Endothelial cell of umbilical vein (primary cell): ENCODE data around the gene HOXA10. TPM values are rescaled to one million over a fixed set of nuclear protein-coding genes. Genes with fewer than 3 reads are reported as not detected.

Experiments used
- BruUV-seq: library from RNA; stranded (reverse); fragments of 400-500 nt; replicated peaks from 2 replicates; lab custom pipeline; 2021; lab: Mats Ljungman, UMichigan
- CTCF ChIA-PET: fragments of 300-600, 350-600 bp; sonication (Branson Sonifier 250); formaldehyde crosslinking; loops from one replicate; lab custom pipeline; 2021; ENCODE audit warnings: antibody characterized with exemption, inconsistent platforms; lab: Charles Lee
- POLR2A ChIA-PET: fragments of 300-600, 350-600 bp; sonication (Branson Sonifier 250); formaldehyde crosslinking; loops from one replicate; lab custom pipeline; 2021; ENCODE audit warnings: antibody characterized with exemption, inconsistent platforms; lab: Charles Lee
- DNase-seq: peaks from one replicate; pipeline ENCODE4 v3.0.0-alpha.2; 2011; ENCODE audit warnings: low read depth, low spot score
- FAIRE-seq: peaks from 2 replicates; lab custom pipeline; 2011; peaks lifted over from hg19 to GRCh38; lab: Jason Lieb, UNC
- H2AFZ ChIP-seq: 2 replicates; pipeline ENCODE4 v1.6.0; 2012; ENCODE audit warnings: low read depth, low read length, control low read depth, inconsistent platforms
- H3K27ac ChIP-seq: 2 replicates; pipeline ENCODE4 v1.5.1; 2011; ENCODE audit warnings: low read depth, mild to moderate bottlenecking, control low read depth, low read length, moderate library complexity; ENCODE audit not compliant: insufficient read depth
- H3K27me3 ChIP-seq, 2 experiments: 2 replicates each; pipeline versions ENCODE4 v1.6.0 to v1.6.1; 2011; ENCODE audit warnings: low read length in 2 of 2, mixed read lengths in 1 of 2; ENCODE audit not compliant: control insufficient read depth in 2 of 2, insufficient read depth in 2 of 2
- H3K36me3 ChIP-seq, 2 experiments: 2 replicates in 1 of 2; 3 replicates in 1 of 2; pipeline ENCODE4 v1.5.1; 2011; ENCODE audit warnings: low read length in 2 of 2, mild to moderate bottlenecking in 1 of 2, moderate library complexity in 1 of 2; ENCODE audit not compliant: control insufficient read depth in 2 of 2, insufficient read depth in 2 of 2; ENCODE audit errors: extremely low read depth in 1 of 2
- H3K4me1 ChIP-seq: 3 replicates; pipeline ENCODE4 v1.5.1; 2011; ENCODE audit warnings: mild to moderate bottlenecking, low read length; ENCODE audit not compliant: control insufficient read depth, insufficient read depth; ENCODE audit errors: extremely low read depth
- H3K4me2 ChIP-seq: 2 replicates; pipeline ENCODE4 v1.6.1; 2011; ENCODE audit warnings: low read length, control low read depth, mixed read lengths; ENCODE audit not compliant: insufficient read depth
- H3K4me3 ChIP-seq, 3 experiments: fragments of 200-600 bp in 1 of 3; sonication (generic), shearing (Covaris generic) in 1 of 3; replicated peaks in 1 of 3; 2 replicates each; pipeline ENCODE4 v1.5.1; 2011 to 2016; ENCODE audit warnings: control low read depth in 3 of 3, low read length in 3 of 3, mild to moderate bottlenecking in 2 of 3, inconsistent platforms in 1 of 3, low read depth in 1 of 3, moderate library complexity in 1 of 3; ENCODE audit not compliant: insufficient read depth in 1 of 3
- H3K79me2 ChIP-seq: 2 replicates; pipeline ENCODE4 v1.6.0; 2012; ENCODE audit warnings: low read length, inconsistent platforms; ENCODE audit not compliant: control insufficient read depth, insufficient read depth
- H3K9ac ChIP-seq: replicated peaks from 2 replicates; pipeline ENCODE3; 2011; ENCODE audit warnings: low read length, control low read depth; ENCODE audit not compliant: insufficient read depth; ENCODE audit errors: extremely low read depth
- H3K9me1 ChIP-seq: replicated peaks from 3 replicates; pipeline ENCODE4 v1.6.0; 2011; ENCODE audit warnings: mild to moderate bottlenecking, low read length; ENCODE audit not compliant: control insufficient read depth, insufficient read depth; ENCODE audit errors: extremely low read depth
- H3K9me3 ChIP-seq: replicated peaks from 2 replicates; pipeline ENCODE4 v1.5.1; 2012; ENCODE audit warnings: low read length, inconsistent platforms; ENCODE audit not compliant: control insufficient read depth, insufficient read depth
- H4K20me1 ChIP-seq: replicated peaks from 2 replicates; pipeline ENCODE3; 2011; ENCODE audit warnings: mild to moderate bottlenecking, low read length; ENCODE audit not compliant: control insufficient read depth, insufficient read depth; ENCODE audit errors: extremely low read depth
- EZH2 ChIP-seq: IDR thresholded peaks from 2 replicates; pipeline ENCODE4 v1.6.1; 2012; ENCODE audit warnings: borderline replicate concordance, low read depth, mild to moderate bottlenecking, moderate library complexity, low read length, inconsistent platforms; ENCODE audit not compliant: severe bottlenecking
- POLR2AphosphoS5 ChIP-seq: IDR thresholded peaks from 2 replicates; pipeline ENCODE4 v1.6.1; 2012; ENCODE audit warnings: low read depth, mild to moderate bottlenecking, control low read depth, low read length, moderate library complexity; ENCODE audit not compliant: insufficient read depth
- dilution Hi-C: fragments of 300-500 bp; cut with MboI; formaldehyde crosslinking; loops from one replicate; pipeline ENCODE4 v1.15.0; 2019; ENCODE audit warnings: low sequenced_read_pairs; ENCODE audit not compliant: extremely low pct_ligation_motif_present
- intact Hi-C: fragments of 100-400 bp; cut with micrococcal nuclease; formaldehyde crosslinking; loops from one replicate; pipeline ENCODE4 v1.10.0; 2022
- polyA plus RNA-seq, 4 experiments: library from polyadenylated mRNA; depleted of rRNA in 3 of 4; stranded (reverse) in 3 of 4; unstranded in 1 of 4; fragments of >200 nt; gene quantifications; 2 replicates each; pipeline versions ENCODE4 v1.2.1 to v1.2.3, GENCODE V29; 2011 to 2012; ENCODE audit warnings: missing spikeins in 1 of 4
- total RNA-seq: library from RNA; stranded (reverse); gene quantifications from 2 replicates; pipeline ENCODE4 v1.2.3, GENCODE V29; 2021
- TF ChIP-seq, protein P1 (sequence below), 2 donors: IDR thresholded peaks; 1 replicate in 1 of 2; 2 replicates in 1 of 2; pipeline ENCODE4 v1.5.1; 2011; ENCODE audit warnings: low read length in 2 of 2, mild to moderate bottlenecking in 2 of 2, moderate library complexity in 2 of 2, control low read depth in 1 of 2, inconsistent platforms in 1 of 2, low read depth in 1 of 2; ENCODE audit not compliant: insufficient read depth in 1 of 2; ENCODE audit errors: extremely low read depth in 1 of 2

HOXA10 gene
- total and polyA plus RNA-seq, 2 donors (not counting 3 experiments of a cell fraction or from before 2014, with no cell fraction given), result 24.4 to 30.3 TPM

DNA sequence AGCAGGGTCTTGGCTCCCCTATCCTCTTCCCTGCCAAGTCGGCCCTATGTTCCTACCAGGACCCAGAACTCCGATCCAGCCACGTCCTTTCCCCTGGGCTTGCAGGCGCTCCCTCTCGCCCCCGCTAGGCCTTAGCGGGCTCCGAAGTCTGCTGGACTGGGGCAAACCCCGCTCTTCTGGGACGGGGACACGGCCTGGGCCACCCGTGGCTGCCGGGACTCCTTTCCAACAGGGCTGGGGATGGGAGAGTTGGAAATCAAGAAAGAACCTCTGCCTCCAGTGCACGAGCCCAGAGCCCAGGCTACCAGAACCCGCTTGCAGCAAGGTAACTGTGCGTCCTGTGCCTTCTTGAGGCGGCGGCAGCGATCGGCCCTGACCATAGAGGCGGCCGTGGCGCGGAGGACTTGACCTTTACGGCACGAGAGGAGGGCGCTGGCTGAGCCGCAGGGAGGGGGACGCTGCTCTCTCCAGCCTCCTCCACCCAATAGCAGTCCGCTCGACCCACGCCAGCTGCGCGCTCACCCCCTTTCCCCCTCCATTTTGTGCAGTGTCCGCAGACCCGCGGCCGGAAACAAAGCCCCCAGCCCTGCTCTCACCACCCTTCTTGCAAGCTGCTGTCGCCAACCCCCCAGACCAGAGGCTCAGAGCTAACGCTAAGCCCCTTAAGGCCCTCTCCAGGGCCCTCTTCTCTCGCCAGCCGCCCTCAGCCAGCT, 17.9 kb upstream of the HOXA10 start:
- FAIRE-seq (no peak), DNase-seq (no peak)
- Histone ChIP-seq H3K4me2 (peak overlapping the region; percentile 46), H3K4me3 (peak overlapping the region in 1 of 3 experiments; percentile 21), H4K20me1 (no peaks in the 10 kb centered on the region), H3K9me3 (no peaks in the 10 kb centered on the region), H2AFZ (peak overlapping the region; percentile 58), H3K27me3 (peaks cover 23 to 40% of the 10 kb centered on the region in 2 experiments), H3K9me1 (no peaks in the 10 kb centered on the region), H3K4me1 (peaks cover 28% of the 10 kb centered on the region), H3K9ac (no peak overlapping the region), H3K27ac (no peak overlapping the region), H3K79me2 (peaks cover 12% of the 10 kb centered on the region), H3K36me3 (no peaks in the 10 kb centered on the region)
- dilution Hi-C loops (no loop called here), intact Hi-C loops (no loop called here)
- ChIA-PET POLR2A (no interaction called here), CTCF (interaction anchor here (0.6 to 1.5 kb wide), 6 partner anchors 9 to 902 kb away, joined by 3 to 7 read pairs (median 5); no protein-coding TSS in a partner anchor)
- TF ChIP-seq, protein P1, sequence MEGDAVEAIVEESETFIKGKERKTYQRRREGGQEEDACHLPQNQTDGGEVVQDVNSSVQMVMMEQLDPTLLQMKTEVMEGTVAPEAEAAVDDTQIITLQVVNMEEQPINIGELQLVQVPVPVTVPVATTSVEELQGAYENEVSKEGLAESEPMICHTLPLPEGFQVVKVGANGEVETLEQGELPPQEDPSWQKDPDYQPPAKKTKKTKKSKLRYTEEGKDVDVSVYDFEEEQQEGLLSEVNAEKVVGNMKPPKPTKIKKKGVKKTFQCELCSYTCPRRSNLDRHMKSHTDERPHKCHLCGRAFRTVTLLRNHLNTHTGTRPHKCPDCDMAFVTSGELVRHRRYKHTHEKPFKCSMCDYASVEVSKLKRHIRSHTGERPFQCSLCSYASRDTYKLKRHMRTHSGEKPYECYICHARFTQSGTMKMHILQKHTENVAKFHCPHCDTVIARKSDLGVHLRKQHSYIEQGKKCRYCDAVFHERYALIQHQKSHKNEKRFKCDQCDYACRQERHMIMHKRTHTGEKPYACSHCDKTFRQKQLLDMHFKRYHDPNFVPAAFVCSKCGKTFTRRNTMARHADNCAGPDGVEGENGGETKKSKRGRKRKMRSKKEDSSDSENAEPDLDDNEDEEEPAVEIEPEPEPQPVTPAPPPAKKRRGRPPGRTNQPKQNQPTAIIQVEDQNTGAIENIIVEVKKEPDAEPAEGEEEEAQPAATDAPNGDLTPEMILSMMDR (IDR thresholded peaks at IDR 0.05; ENCODE audit: extremely low read depth in 1 of 2, insufficient read depth in 1 of 2, low read depth in 1 of 2, low read length in 2 of 2), result no peak
- no peak for TF ChIP-seq POLR2AphosphoS5
- TF ChIP-seq EZH2, result peak; percentile 0
- no TSS peak for BruUV-seq
